ENCODE measurements around the gene GAA.
"Not testable (repeated sequence)": the region's sequence is repeated elsewhere in the genome, so short reads cannot be mapped to it uniquely, and the experiment has no call there.

The GAA gene

GRCh38 chr17:80152081-80152702, 50.8 kb downstream of the GAA start:
- TF ChIP-seq, protein P1, sequence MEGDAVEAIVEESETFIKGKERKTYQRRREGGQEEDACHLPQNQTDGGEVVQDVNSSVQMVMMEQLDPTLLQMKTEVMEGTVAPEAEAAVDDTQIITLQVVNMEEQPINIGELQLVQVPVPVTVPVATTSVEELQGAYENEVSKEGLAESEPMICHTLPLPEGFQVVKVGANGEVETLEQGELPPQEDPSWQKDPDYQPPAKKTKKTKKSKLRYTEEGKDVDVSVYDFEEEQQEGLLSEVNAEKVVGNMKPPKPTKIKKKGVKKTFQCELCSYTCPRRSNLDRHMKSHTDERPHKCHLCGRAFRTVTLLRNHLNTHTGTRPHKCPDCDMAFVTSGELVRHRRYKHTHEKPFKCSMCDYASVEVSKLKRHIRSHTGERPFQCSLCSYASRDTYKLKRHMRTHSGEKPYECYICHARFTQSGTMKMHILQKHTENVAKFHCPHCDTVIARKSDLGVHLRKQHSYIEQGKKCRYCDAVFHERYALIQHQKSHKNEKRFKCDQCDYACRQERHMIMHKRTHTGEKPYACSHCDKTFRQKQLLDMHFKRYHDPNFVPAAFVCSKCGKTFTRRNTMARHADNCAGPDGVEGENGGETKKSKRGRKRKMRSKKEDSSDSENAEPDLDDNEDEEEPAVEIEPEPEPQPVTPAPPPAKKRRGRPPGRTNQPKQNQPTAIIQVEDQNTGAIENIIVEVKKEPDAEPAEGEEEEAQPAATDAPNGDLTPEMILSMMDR (IDR thresholded peaks at IDR 0.05; ENCODE audit: unreplicated experiment in 3 of 3) = no peak
- Mint-ChIP-seq H3K27me3 (ENCODE audit: low read depth) (peaks cover 1% of the 10 kb centered on the region), H3K4me3 (peak overlapping the region in 1 of 3 experiments; percentile 20), H3K9me3 (peaks cover 6% of the 10 kb centered on the region), H3K36me3 (ENCODE audit: low read depth) (no peaks in the 10 kb centered on the region), H3K4me1 (peaks cover 7% of the 10 kb centered on the region), H3K27ac (no peak overlapping the region)

- Mint-ChIP-seq H3K4me1 (peaks cover 5% of the 10 kb centered on the region), H3K4me3 (no peak overlapping the region), H3K27me3 (ENCODE audit: low read depth) (no peaks in the 10 kb centered on the region), H3K36me3 (ENCODE audit: low read depth) (no peaks in the 10 kb centered on the region), H3K9me3 (peaks cover 6% of the 10 kb centered on the region), H3K27ac (no peak overlapping the region)
- TF ChIP-seq, protein P1 (IDR thresholded peaks at IDR 0.05; ENCODE audit: unreplicated experiment in 3 of 3) = no peak
Measured at GRCh38 chr17:80153004-80153403, 51.6 kb downstream of the GAA start.

GRCh38 chr17:80154166-80154565, 52.8 kb downstream of the GAA start:
- peaks cover 6% of the 10 kb centered on the region for H3K9me3 Mint-ChIP-seq
- no peak overlapping the region for H3K4me3 Mint-ChIP-seq
- H3K27ac Mint-ChIP-seq = no peak overlapping the region
- H3K4me1 Mint-ChIP-seq = peaks cover 6% of the 10 kb centered on the region
- H3K36me3 Mint-ChIP-seq (ENCODE audit: low read depth) = no peaks in the 10 kb centered on the region
- no peaks in the 10 kb centered on the region for H3K27me3 Mint-ChIP-seq (ENCODE audit: low read depth)
- TF ChIP-seq, protein P1 (IDR thresholded peaks at IDR 0.05; ENCODE audit: unreplicated experiment in 3 of 3) = no peak

DNA sequence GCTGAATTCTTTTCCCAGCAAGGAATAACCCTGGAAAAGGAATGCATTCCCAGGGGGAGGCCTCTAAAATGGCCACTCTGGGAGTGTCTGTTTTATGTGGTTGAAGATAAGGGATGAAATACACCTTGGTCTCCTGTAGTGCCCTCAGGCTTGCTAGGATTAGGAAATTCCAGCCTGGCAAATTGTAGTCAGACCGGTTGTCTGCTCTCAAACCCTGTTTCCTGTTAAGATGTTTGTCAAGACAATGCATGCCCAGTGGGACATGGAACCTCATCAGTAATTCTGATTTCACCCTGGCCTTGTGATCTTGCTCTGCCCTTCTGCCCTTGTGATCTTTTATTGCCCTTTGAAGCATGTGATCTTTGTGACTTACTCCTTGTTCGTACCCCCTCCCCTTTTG, 54.2 kb downstream of the GAA start:
- not testable (repeated sequence) for H3K27ac Mint-ChIP-seq; H3K4me3 Mint-ChIP-seq; H3K9me3 Mint-ChIP-seq; H3K27me3 Mint-ChIP-seq (ENCODE audit: low read depth); H3K36me3 Mint-ChIP-seq (ENCODE audit: low read depth)
- peaks cover 19% of the 10 kb centered on the region for H3K4me1 Mint-ChIP-seq

- Mint-ChIP-seq H3K9me3 (peaks cover 6% of the 10 kb centered on the region), H3K27ac (peak overlapping the region in 1 of 3 experiments; percentile 12), H3K4me3 (no peak overlapping the region), H3K4me1 (peaks cover 20% of the 10 kb centered on the region), H3K27me3 (ENCODE audit: low read depth) (no peaks in the 10 kb centered on the region), H3K36me3 (ENCODE audit: low read depth) (no peaks in the 10 kb centered on the region)
- TF ChIP-seq, protein P1 (IDR thresholded peaks at IDR 0.05; ENCODE audit: unreplicated experiment in 3 of 3) = no peak
Measured at GRCh38 chr17:80158846-80159245, 57.5 kb downstream of the GAA start.

- peak overlapping the region in 1 of 3 experiments; percentile 55 for H3K27ac Mint-ChIP-seq
- H3K4me3 Mint-ChIP-seq = peak overlapping the region in 1 of 3 experiments; percentile 16
- peaks cover 20% of the 10 kb centered on the region for H3K4me1 Mint-ChIP-seq
- no peaks in the 10 kb centered on the region for H3K27me3 Mint-ChIP-seq (ENCODE audit: low read depth)
- H3K9me3 Mint-ChIP-seq = peaks cover 6% of the 10 kb centered on the region
- H3K36me3 Mint-ChIP-seq (ENCODE audit: low read depth) = no peaks in the 10 kb centered on the region
- TF ChIP-seq, protein P1 (IDR thresholded peaks at IDR 0.05; ENCODE audit: unreplicated experiment in 3 of 3) = no peak
Measured at GRCh38 chr17:80160536-80160935, 59.2 kb downstream of the GAA start.
